Thoracic aorta (tissue), 2 donors: Measurements from ENCODE around the gene THAP6. TPM values are rescaled to one million over a fixed set of nuclear protein-coding genes. Genes with fewer than 3 reads are reported as not detected.
"Not testable (repeated sequence)": the region's sequence is repeated elsewhere in the genome, so short reads cannot be mapped to it uniquely, and the experiment has no call there.

Source experiments
- ATAC-seq: fragments of 150-250 bp; one replicate; pipeline ENCODE4 v1.8.0; 2017; ENCODE audit warnings: low read depth; ENCODE audit not compliant: insufficient number of reproducible peaks, low FRiP score
- DNase-seq: peaks from one replicate; pipeline ENCODE4 v3.0.0-alpha.2; 2020; ENCODE audit warnings: low spot score
- H3K27ac ChIP-seq, 2 donors: fragments of 200-600 bp; sonication (generic); 1 replicate in 1 of 2; 2 replicates in 1 of 2; pipeline ENCODE4 v1.5.1; 2016; ENCODE audit warnings: mild to moderate bottlenecking in 2 of 2, moderate library complexity in 2 of 2
- H3K27me3 ChIP-seq: fragments of 200-600 bp; sonication (generic); replicated peaks from 2 replicates; pipeline ENCODE4 v1.6.0; 2016; ENCODE audit warnings: mild to moderate bottlenecking; ENCODE audit not compliant: insufficient read depth
- H3K36me3 ChIP-seq: fragments of 200-600 bp; sonication (generic); one replicate; pipeline ENCODE4 v1.5.1; 2016
- H3K4me1 ChIP-seq, 2 donors: fragments of 200-600 bp; sonication (generic); 1 replicate in 1 of 2; 2 replicates in 1 of 2; pipeline versions ENCODE4 v1.5.1 to v1.6.0; 2016; ENCODE audit warnings: low read depth in 2 of 2, mild to moderate bottlenecking in 1 of 2; ENCODE audit not compliant: control insufficient read depth in 1 of 2
- H3K4me3 ChIP-seq: fragments of 200-600 bp; sonication (generic); 2 replicates; pipeline ENCODE4 v1.5.1; 2016; ENCODE audit warnings: mild to moderate bottlenecking
- H3K9me3 ChIP-seq: fragments of 200-600 bp; sonication (generic); 2 replicates; pipeline ENCODE4 v1.5.1; 2016
- total RNA-seq, 2 donors: library from RNA; depleted of rRNA; stranded (reverse); fragments of >200 nt; gene quantifications; one replicate each; pipeline versions ENCODE4 v1.1.0 to v1.2.3, GENCODE V29; 2016
- TF ChIP-seq, protein P1 (sequence below): fragments of 200-600 bp; sonication (generic); IDR thresholded peaks from one replicate; pipeline ENCODE4 v1.5.1; 2019; ENCODE audit warnings: antibody characterized with exemption

The THAP6 gene
- total RNA-seq, 2 donors from 2014 or later: 13.4 to 37.0 TPM

DNA sequence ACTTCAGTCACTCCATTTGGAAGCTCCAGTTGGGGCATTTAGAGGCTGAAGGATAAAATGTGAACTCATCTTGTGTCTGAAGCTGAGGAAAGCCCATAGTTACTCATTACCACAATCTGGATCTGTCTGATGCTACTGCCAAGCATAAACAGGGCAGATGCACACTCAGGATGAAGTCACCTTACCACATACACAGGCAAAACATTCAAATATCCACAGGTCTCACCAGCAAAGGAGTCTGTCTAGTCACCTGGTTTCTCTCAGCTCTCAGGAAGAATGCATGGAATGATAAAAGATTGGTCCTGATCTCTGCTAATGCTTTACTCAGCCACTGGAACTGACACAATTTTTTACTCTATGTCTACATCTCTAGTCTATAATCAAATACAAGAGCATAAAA lies 28.6 kb downstream of the THAP6 start:
- Histone ChIP-seq H3K9me3 (no peaks in the 10 kb centered on the region), H3K4me3 (no peak overlapping the region), H3K4me1 (no peaks in the 10 kb centered on the region), H3K36me3 (peaks cover 8% of the 10 kb centered on the region), H3K27me3 (no peaks in the 10 kb centered on the region), H3K27ac (no peak overlapping the region)
- ATAC-seq (no peak), DNase-seq (no peak)
- TF ChIP-seq, protein P1, sequence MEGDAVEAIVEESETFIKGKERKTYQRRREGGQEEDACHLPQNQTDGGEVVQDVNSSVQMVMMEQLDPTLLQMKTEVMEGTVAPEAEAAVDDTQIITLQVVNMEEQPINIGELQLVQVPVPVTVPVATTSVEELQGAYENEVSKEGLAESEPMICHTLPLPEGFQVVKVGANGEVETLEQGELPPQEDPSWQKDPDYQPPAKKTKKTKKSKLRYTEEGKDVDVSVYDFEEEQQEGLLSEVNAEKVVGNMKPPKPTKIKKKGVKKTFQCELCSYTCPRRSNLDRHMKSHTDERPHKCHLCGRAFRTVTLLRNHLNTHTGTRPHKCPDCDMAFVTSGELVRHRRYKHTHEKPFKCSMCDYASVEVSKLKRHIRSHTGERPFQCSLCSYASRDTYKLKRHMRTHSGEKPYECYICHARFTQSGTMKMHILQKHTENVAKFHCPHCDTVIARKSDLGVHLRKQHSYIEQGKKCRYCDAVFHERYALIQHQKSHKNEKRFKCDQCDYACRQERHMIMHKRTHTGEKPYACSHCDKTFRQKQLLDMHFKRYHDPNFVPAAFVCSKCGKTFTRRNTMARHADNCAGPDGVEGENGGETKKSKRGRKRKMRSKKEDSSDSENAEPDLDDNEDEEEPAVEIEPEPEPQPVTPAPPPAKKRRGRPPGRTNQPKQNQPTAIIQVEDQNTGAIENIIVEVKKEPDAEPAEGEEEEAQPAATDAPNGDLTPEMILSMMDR: no peak

DNA sequence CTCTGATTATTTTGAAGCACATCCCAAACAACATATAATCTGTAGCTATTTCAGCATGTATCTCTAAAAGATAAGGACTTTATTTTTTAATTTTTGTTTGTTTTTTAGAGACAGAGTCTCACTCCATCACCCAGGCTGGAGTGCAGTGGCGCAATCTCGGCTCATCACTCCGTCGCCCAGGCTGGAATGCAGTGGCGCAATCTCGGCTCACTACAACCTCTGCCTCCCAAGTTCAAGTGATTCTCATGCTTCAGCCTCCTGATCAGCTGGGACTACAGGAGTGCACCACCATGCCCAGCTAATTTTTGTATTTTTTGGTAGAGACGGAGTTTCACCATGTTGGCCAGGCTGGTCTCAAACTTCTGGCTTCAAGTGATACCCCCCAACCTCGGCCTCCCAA lies 29.9 kb downstream of the THAP6 start:
- not testable (repeated sequence) for ATAC-seq, H3K27me3 ChIP-seq, H3K9me3 ChIP-seq, H3K4me1 ChIP-seq, H3K27ac ChIP-seq, DNase-seq, H3K4me3 ChIP-seq, H3K36me3 ChIP-seq

DNA sequence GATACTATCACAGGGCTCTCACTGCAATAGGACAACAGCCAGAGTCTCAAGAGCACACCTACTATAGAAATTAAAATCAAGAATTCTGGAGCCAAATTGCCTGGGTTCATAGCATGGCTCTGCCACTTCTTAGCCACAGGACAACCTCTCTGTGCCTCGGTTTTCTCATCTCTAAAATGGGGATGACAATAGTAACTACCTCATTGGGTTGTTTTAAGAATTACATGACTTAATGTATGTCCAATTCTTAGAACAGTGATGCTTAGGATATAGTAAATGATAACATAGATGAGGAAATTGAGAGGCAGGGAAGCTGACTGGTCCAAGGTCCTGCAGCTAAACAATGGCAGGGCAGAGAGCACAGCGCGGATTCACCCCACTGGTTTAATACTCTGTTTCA lies 30.6 kb downstream of the THAP6 start:
- no peaks in the 10 kb centered on the region for H3K27me3 ChIP-seq
- peaks cover 8% of the 10 kb centered on the region for H3K36me3 ChIP-seq
- ATAC-seq (no peak), DNase-seq (no peak)
- no peak overlapping the region for H3K4me3 ChIP-seq
- H3K4me1 ChIP-seq: no peaks in the 10 kb centered on the region
- TF ChIP-seq, protein P1: no peak
- H3K9me3 ChIP-seq: no peaks in the 10 kb centered on the region
- H3K27ac ChIP-seq: no peak overlapping the region

DNA sequence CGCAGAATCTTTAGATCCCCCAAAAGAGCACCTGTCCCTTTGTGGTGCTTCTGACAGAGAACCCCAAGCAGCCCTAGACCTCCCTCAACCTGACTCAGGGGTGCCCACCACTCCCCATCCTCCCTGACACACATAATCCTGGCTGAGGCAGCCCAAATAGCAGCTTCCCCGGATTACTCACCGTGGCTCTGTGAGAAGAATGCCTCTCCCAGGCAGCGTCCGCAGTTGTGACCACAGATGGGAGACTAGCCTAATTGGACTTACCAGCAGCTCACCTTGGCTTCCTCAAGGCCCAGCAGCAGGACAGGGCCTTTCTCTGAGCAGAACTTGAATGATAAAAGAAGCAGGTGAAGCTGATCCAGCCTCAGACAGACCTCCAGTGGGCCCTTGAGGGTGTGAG lies 31.3 kb downstream of the THAP6 start:
- DNase-seq (no peak), ATAC-seq (no peak)
- TF ChIP-seq, protein P1: no peak
- Histone ChIP-seq H3K4me1 (no peaks in the 10 kb centered on the region), H3K36me3 (peaks cover 8% of the 10 kb centered on the region), H3K27me3 (no peaks in the 10 kb centered on the region), H3K27ac (no peak overlapping the region), H3K4me3 (no peak overlapping the region), H3K9me3 (no peaks in the 10 kb centered on the region)

DNA sequence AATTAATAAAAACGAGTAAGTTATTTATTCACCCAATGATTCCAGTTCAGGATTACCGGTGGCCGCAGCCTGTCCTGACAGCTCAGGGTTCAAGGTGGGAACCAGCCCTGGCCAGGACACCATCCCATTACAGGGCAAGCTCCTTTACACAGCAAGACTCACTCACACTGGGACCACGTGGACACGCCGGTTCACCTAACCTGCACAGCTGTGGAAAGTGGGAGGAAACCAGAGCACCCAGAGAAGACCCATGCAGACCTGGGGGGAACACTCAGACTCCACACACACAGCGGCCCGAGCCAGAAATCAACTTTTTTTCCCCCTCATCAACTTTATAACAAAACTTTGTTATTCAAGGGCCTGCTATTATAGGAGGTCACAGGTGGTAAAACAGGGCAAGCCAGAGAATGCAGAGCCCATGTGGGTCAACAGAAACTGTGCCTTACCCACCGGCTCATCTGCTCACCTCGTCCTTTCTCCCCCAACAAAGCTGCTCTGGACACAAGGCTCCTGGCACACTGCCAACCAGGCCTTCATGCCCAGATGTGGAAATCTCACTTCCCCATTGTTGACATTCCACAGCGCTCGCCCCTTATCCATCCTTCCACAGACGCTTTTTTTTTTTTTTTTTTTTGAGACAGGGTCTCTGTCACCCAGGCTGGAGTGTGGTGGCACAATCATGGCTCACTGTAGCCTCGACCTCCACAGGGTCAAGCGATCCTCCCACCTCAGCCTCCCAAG lies 33.5 kb downstream of the THAP6 start:
- Histone ChIP-seq H3K36me3 (peaks cover 8% of the 10 kb centered on the region), H3K4me3 (no peak overlapping the region), H3K27ac (no peak overlapping the region), H3K4me1 (no peaks in the 10 kb centered on the region), H3K9me3 (no peaks in the 10 kb centered on the region), H3K27me3 (no peaks in the 10 kb centered on the region)
- DNase-seq (peak; percentile 28), ATAC-seq (no peak)
- TF ChIP-seq, protein P1: no peak

DNA sequence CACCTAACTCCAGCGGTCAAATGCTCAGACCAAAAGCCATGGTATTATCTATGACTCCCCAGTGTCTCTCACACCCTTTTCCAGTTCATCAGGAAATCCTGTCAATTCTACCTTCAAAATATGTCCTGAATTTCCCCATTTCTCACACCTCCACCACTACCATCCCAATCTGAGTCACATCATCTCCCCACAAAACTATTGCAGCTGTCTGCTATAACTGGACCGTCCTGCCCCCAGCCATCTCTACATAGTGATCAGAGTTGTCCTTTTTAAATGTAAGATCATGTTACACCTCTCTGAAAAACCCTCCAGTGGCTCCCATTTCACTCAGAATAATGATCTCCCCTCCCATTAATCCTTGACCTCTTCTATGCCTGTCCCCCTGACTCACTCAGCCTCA lies 34.7 kb downstream of the THAP6 start:
- ATAC-seq (no peak), DNase-seq (no peak)

More for the DNA sequence above, 34.7 kb downstream of the THAP6 start:
- Histone ChIP-seq H3K27me3 (no peaks in the 10 kb centered on the region), H3K4me3 (no peak overlapping the region), H3K36me3 (peaks cover 6% of the 10 kb centered on the region), H3K27ac (no peak overlapping the region), H3K4me1 (no peaks in the 10 kb centered on the region), H3K9me3 (no peaks in the 10 kb centered on the region)
- TF ChIP-seq, protein P1: no peak
